Smooth muscle cell (in vitro differentiated cells): ENCODE measurements around the gene RESP18. TPM values are rescaled to one million over a fixed set of nuclear protein-coding genes. Genes with fewer than 3 reads are reported as not detected.

Source experiments
- DNase-seq: peaks from one replicate; lab custom pipeline; 2025; ENCODE audit not compliant: unreplicated experiment; lab: John Stamatoyannopoulos, UW
- H2AFZ ChIP-seq: fragments of 200-600 bp; sonication (generic); 2 replicates; pipeline ENCODE4 v1.6.0; 2016; ENCODE audit warnings: antibody characterized with exemption, low read depth, mild to moderate bottlenecking
- H3F3A ChIP-seq: fragments of 200-600 bp; sonication (generic); 2 replicates; pipeline ENCODE4 v1.6.0; 2017; ENCODE audit warnings: antibody characterized with exemption, low read depth
- H3K27ac ChIP-seq: fragments of 200-600 bp; sonication (generic); 2 replicates; pipeline ENCODE4 v1.5.1; 2016; ENCODE audit warnings: low read depth, mild to moderate bottlenecking
- H3K27me3 ChIP-seq: fragments of 200-600 bp; sonication (generic); 2 replicates; pipeline ENCODE4 v1.6.1; 2016; ENCODE audit warnings: low read depth, mild to moderate bottlenecking
- H3K36me3 ChIP-seq: fragments of 200-600 bp; sonication (generic); 2 replicates; pipeline ENCODE4 v1.5.1; 2016; ENCODE audit warnings: low read depth
- H3K4me1 ChIP-seq: fragments of 200-600 bp; sonication (generic); 2 replicates; pipeline ENCODE4 v1.5.1; 2016; ENCODE audit warnings: low read depth
- H3K4me2 ChIP-seq: fragments of 200-600 bp; sonication (generic); 2 replicates; pipeline ENCODE4 v1.6.0; 2016; ENCODE audit warnings: mild to moderate bottlenecking
- H3K4me3 ChIP-seq: fragments of 200-600 bp; sonication (generic); 2 replicates; pipeline ENCODE4 v1.5.1; 2016; ENCODE audit warnings: mild to moderate bottlenecking
- H3K79me2 ChIP-seq: fragments of 200-600 bp; sonication (generic); 2 replicates; pipeline ENCODE4 v1.6.0; 2016; ENCODE audit warnings: low read depth, mild to moderate bottlenecking
- H3K9ac ChIP-seq: fragments of 200-600 bp; sonication (generic); 2 replicates; pipeline ENCODE4 v1.6.0; 2016; ENCODE audit warnings: low read depth
- H3K9me3 ChIP-seq: fragments of 200-600 bp; sonication (generic); replicated peaks from 2 replicates; pipeline ENCODE4 v1.5.1; 2016; ENCODE audit warnings: low read depth
- H4K20me1 ChIP-seq: fragments of 200-600 bp; sonication (generic); 2 replicates; pipeline ENCODE4 v1.6.0; 2016; ENCODE audit warnings: low read depth
- CTCF ChIP-seq: fragments of 200-600 bp; sonication (generic); IDR thresholded peaks from 2 replicates; pipeline ENCODE4 v1.5.1; 2017; ENCODE audit warnings: borderline replicate concordance, mild to moderate bottlenecking, antibody characterized with exemption; ENCODE audit not compliant: insufficient read depth, poor library complexity, severe bottlenecking
- WGBS: methylation state at CpG from one replicate; pipeline ENCODE4 v1.1.7; 2016; ENCODE audit warnings: low lambda C conversion rate; 5-methylcytosine and 5-hydroxymethylcytosine counted together
- polyA plus RNA-seq: library from polyadenylated mRNA; unstranded; fragments of >200 nt; fragmentation: Nextera tagmentation; extraction: Ambion mirVana; gene quantifications from 2 replicates; pipeline ENCODE4 v1.2.1, GENCODE V29; 2016
- total RNA-seq: library from RNA; depleted of rRNA; stranded (reverse); fragments of >200 nt; gene quantifications from 2 replicates; pipeline ENCODE4 v1.2.3, GENCODE V29; 2014

Gene RESP18
- total and polyA plus RNA-seq, 2 experiments from 2014 or later: not detected

DNA sequence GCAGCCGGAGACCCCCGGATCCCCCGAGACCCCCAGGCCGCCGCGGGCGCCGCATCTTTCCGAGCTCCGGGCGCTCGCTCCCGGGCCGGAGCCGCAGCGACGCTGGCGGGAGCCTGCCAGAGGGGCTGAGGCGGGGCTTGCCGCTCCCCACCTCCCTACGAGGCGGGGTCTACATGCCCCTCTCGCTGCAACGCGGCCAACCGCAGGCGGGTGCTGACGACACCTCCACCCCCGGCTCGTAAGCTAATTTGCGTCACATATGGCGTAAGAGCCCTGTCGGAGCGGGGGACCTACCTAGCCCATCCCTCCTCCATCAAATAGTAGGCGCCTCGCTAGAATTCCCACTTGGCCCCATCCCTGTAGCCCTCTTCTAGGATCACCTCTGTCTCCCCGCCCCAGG, 23.3 kb downstream of the RESP18 start, which contains the start of gene PTPRN:
PTPRN (minus strand) TSS at position 124 of the 400 bp plus-strand sequence; CDS start at position 55, 69 bp downstream.
- peak within 1 kb of the TSS; percentile 54 for H2AFZ ChIP-seq
- H3K79me2 ChIP-seq: no peaks in the 10 kb centered on the region
- no peak for TF ChIP-seq CTCF
- H3K36me3 ChIP-seq: no peaks in the 10 kb centered on the region
- peaks cover 6% of the 10 kb centered on the region for H4K20me1 ChIP-seq
- H3K9me3 ChIP-seq: no peaks in the 10 kb centered on the region
- peak within 1 kb of the TSS; percentile 50 for H3K4me3 ChIP-seq
- peaks cover 5% of the 10 kb centered on the region for H3F3A ChIP-seq
- H3K27ac ChIP-seq: peak within 1 kb of the TSS; percentile 59
- no peaks in the 10 kb centered on the region for H3K4me1 ChIP-seq
- peak within 1 kb of the TSS; percentile 93 for H3K4me2 ChIP-seq
- H3K27me3 ChIP-seq: peaks cover 28% of the 10 kb centered on the region
- 4% methylated on average over 37 of the region's 37 CpGs for WGBS
- no peak within 1 kb of the TSS for H3K9ac ChIP-seq
- DNase-seq: no peak

- peak; percentile 64 for DNase-seq
- Histone ChIP-seq H3K27me3 (peaks cover 28% of the 10 kb centered on the region), H3K4me2 (peak overlapping the region; percentile 93), H3K4me1 (no peaks in the 10 kb centered on the region), H3K9me3 (no peaks in the 10 kb centered on the region), H3K36me3 (no peaks in the 10 kb centered on the region), H3F3A (peaks cover 5% of the 10 kb centered on the region), H3K9ac (no peak overlapping the region), H4K20me1 (peaks cover 6% of the 10 kb centered on the region), H3K4me3 (peak overlapping the region; percentile 50), H2AFZ (peak overlapping the region; percentile 54), H3K27ac (peak overlapping the region; percentile 59), H3K79me2 (no peaks in the 10 kb centered on the region)
- TF ChIP-seq CTCF: no peak
- WGBS: 0% methylated on average over 28 of the region's 45 CpGs
Observed at GRCh38 chr2:219308142-219309101, 24.1 kb downstream of the RESP18 start.

DNA sequence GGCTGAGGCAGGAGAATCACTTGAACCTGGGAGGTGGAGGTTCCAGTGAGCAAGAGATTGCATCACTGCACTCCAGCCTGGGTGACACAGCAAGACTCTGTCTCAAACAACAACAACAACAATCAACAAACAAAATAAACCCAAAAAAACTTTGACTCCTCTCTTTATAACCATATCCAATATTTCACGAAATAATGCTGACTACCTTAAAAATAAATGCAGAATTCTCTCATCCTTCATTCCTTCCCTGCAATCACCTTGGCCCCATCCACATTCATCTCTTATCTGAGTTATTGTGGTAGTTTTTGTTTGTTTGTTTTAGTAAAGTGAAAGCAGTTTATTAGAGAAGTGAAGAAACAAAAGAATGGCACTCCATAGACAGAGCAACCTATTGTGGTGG, 26.5 kb downstream of the RESP18 start:
- no peaks in the 10 kb centered on the region for H3K79me2 ChIP-seq
- no peak overlapping the region for H3K9ac ChIP-seq
- no peak overlapping the region for H3K27ac ChIP-seq
- H4K20me1 ChIP-seq: peaks cover 6% of the 10 kb centered on the region
- H3K9me3 ChIP-seq: no peaks in the 10 kb centered on the region
- peaks cover 5% of the 10 kb centered on the region for H3F3A ChIP-seq
- peaks cover 19% of the 10 kb centered on the region for H3K27me3 ChIP-seq
- no peak overlapping the region for H3K4me3 ChIP-seq
- H3K36me3 ChIP-seq: no peaks in the 10 kb centered on the region
- no peak for DNase-seq
- 89% methylated on average over 1 of the region's 1 CpG for WGBS
- no peaks in the 10 kb centered on the region for H3K4me1 ChIP-seq
- TF ChIP-seq CTCF: no peak
- no peak overlapping the region for H3K4me2 ChIP-seq
- no peak overlapping the region for H2AFZ ChIP-seq
